GM18951 (cell line): ENCODE data around the gene MRPS5.
"Not testable (repeated sequence)": the region's sequence is repeated elsewhere in the genome, so short reads cannot be mapped to it uniquely, and the experiment has no call there.

Experiments
- POLR2A ChIP-seq: IDR thresholded peaks from 4 replicates; pipeline ENCODE4 v1.6.1; 2011; ENCODE audit warnings: mild to moderate bottlenecking; ENCODE audit not compliant: insufficient read length, insufficient read depth; ENCODE audit errors: extremely low read depth
- in situ Hi-C: fragments of 300-500 bp; cut with MboI; formaldehyde crosslinking; loops from one replicate; pipeline ENCODE4 v1.12.0; 2022; ENCODE audit warnings: low sequenced_read_pairs, mixed read lengths, inconsistent platforms; ENCODE audit not compliant: unreplicated experiment

MRPS5 gene

DNA sequence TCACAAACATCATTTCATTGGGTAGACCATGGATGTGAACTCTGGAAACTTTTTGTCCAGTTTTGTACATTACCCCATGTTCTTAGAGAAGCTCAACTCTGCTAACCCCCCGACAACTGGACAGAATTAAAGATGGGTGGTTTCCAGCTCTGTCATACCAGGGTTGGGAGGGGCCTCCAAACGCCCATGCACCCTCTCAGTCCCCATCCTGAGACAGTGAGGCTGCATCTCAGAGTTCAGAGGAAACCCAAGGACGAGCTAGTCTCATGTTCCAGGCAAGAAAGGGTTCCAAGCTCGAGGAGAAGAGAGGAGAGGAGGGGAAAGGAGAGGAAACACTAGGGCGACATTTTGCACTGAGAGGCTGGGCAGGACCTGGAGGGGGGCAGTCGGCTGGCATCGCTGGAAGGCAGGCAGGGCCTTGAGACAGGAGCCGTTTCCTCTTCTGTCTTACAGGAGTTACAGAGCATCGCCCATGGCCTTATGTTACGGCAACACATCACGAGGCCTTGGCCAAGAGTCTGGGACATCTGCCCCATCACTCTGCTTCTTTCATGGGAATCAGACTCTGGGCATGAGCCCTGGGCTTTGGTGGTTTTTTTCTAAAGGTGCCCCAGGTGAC, 79.7 kb downstream of the MRPS5 start:
- TF ChIP-seq POLR2A, result no peak
- in situ Hi-C loops, result no loop called here

DNA sequence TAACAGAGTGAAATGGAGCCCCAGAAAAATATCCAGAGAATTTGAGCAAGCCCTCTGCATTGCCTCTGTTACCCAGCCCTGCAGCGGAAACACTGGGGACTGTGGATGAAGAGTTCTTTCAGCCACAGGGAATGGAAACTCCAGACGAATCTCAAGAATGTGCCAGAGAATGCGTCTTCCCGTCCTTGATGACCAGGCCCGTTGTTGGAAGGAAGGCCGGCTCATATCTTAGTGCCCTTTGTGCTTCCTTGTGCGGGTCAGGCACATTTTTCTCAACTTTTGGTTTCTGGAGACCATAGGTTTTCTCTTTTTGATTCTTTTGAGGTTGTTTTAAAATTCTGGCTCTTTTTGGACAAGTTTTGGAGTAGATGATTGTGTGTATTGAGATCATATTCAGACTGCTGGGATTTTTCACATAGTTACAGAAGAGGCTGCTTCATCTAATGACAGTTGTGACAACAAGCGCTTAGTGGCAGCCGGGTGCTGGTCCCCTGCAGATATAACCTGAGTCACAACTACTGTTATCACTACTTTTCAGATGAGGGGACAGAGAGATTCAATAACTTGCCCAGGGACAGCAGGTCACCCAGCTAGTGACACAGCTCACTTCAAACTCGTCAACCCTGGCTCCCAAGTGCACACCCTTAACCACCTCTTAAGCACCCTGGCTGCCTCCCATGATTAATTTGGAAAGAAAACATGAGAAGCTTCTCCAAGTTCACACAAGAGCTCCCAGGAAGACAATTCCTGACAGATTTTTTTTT, 80.4 kb downstream of the MRPS5 start:
- in situ Hi-C loops, result no loop called here
- TF ChIP-seq POLR2A, result no peak

DNA sequence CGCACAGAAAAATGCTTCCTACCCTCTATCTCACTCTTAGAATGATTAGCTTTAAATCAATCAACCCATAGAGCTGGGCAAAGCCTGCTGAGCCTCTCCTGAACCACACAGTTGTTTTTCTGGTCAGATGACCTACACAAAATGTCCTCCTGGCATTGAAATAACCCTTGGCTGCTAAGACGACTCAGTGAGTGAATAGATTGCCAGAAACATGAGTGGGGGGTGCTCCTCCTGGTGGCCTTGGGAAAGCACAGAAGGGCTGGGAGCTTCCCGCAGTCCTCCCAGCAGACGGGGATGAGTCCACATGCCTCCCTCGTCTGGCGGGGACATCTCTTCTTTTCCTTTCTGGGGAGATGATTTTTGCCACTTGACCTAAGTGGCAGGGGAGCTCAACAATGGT, 81.2 kb downstream of the MRPS5 start:
- in situ Hi-C loops, result no loop called here
- TF ChIP-seq POLR2A, result no peak

DNA sequence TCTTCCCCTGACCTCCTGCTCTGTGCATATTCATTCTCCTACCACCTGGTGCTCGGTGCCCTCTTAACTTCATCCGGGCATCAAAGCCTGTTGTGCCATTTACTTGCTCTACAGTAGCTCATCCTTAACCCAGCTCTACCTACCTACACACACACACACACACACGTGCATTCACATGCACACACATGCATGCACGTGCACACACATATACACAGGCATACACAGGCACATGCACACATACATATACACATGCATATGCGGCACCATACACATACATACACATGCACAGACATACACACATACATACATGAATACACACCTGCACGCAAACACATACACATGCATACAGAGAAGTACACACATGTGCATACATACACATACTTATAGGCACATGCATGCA, 81.6 kb downstream of the MRPS5 start:
- no peak for TF ChIP-seq POLR2A
- in situ Hi-C loops, result no loop called here

DNA sequence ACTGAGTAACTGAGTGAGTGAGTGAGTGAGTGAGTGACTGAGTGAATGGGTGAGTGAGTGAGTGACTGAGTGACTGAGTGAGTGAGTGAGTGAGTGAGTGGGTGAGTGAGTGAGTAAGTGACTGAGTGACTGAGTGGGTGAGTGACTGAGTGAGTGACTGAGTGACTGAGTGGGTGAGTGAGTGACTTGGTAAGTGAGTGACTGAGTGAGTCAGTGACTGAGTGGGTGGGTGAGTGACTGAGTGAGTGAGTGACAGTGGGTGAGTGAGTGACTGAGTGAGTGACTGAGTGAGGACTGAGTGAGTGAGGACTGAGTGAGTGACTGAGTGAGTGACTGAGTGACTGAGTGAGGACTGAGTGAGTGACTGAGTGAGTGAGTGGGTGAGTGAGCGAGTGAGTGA, 82.2 kb downstream of the MRPS5 start:
- in situ Hi-C loops, result no loop called here
- TF ChIP-seq POLR2A, result no peak

DNA sequence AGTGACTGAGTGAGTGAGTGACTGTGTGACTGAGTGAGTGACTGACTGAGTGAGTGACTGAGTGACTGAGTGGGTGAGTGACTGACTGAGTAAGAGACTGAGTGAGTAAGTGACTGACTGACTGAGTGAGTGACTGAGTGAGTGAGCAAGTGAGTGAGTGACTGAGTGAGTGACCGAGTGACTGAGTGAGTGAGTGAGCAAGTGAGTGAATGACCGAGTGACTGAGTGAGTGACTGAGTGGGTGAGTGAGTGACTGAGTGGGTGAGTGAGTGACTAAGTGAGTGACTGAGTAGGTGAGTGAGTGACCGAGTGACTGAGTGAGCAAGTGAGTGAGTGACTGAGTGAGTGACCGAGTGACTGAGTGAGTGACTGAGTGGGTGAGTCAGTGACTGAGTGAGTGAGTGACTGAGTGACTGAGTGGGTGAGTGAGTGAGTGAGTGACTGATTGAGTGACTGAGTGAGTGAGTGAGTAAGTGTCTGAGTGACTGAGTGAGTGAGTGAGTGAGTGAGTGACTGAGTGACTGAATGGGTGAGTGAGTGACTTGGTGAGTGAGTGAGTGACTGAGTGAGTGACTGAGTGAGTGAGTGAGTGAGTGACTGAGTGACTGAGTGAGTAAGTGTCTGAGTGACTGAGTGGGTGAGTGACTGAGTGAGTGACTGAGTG, 82.8 kb downstream of the MRPS5 start:
- in situ Hi-C loops, result no loop called here

DNA sequence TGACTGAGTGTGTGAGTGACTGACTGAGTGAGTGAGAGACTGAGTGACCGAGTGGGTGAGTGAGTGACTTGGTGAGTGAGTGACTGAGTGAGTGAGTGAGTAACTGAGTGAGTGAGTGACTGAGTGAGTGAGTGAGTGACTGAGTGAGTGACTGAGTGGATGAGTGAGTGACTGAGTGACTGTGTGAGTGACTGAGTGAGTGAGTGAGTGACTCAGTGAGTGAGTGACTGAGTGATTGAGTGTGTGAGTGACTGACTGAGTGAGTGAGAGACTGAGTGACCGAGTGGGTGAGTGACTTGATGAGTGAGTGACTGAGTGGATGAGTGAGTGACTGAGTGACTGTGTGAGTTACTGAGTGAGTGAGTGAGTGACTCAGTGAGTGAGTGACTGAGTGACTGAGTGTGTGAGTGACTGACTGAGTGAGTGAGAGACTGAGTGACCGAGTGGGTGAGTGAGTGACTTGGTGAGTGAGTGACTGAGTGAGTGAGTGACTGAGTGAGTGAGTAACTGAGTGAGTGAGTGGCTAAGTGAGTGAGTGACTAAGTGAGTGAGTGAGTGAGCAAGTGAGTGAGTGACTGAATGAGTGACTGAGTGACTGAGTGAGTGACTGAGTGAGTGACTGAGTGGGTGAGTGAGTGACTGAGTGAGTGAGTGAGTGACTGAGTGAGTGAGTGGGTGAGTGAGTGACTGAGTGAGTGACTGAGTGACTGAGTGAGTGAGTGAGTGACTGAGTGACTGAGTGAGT, 83.6 kb downstream of the MRPS5 start:
- in situ Hi-C loops, result not testable (repeated sequence)

More for the DNA sequence above, 82.8 kb downstream of the MRPS5 start:
- no peak for TF ChIP-seq POLR2A

DNA sequence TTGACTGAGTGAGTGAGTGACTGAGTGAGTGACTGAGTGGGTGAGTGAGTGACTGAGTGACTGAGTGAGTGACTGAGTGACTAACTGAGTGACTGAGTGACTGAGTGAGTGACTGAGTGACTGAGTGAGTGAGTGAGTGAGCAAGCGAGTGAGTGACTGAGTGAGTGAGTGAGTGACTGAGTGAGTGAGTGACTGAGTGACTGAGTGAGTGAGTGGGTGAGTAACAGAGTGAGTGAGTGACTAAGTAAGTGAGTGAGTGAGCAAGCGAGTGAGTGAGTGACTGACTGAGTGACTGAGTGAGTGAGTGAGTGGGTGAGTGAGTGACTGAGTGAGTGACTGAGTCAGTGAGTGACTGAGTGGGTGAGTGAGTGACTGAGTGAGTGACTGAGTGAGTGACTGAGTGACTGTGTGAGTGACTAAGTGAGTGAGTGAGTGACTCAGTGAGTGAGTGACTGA, 84.2 kb downstream of the MRPS5 start:
- in situ Hi-C loops, result no loop called here
- no peak for TF ChIP-seq POLR2A

DNA sequence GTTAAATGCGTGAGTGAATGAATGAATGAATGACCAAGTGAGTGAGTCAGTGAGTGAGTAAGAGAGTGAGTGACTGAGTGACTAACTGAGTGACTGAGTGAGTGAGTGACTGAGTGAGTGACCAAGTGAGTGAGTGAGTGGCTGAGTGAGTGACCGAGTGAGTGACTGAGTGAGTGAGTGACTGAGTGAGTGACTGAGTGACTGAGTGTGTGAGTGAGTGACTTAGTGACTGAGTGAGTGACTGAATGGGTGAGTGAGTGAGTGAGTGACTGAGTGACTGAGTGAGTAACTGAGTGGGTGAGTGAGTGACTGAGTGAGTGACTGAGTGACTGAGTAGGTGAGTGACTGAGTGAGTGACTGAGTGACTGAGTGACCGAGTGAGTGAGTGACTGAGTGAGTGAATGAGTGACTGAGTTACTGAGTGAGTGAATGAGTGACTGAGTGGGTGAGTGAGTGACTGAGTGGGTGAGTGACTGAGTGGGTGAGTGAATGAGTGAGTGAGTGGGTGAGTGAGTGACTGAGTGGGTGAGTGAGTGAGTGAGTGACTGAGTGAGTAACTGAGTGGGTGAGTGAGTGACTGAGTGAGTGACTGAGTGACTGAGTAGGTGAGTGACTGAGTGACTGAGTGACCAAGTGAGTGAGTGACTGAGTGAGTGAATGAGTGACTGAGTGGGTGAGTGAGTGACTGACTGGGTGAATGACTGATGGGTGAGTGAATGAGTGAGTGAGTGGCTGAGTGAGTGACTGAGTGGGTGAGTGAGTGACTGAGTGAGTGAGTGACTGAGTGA, 84.8 kb downstream of the MRPS5 start:
- in situ Hi-C loops, result no loop called here
- no peak for TF ChIP-seq POLR2A
